Measurements from ENCODE around the gene EYA2. TPM values are rescaled to one million over a fixed set of nuclear protein-coding genes. Genes with fewer than 3 reads are reported as not detected.

The EYA2 gene
- total RNA-seq, 4 donors from 2014 or later, result 0.60 to 4.0 (median 0.99) TPM

DNA sequence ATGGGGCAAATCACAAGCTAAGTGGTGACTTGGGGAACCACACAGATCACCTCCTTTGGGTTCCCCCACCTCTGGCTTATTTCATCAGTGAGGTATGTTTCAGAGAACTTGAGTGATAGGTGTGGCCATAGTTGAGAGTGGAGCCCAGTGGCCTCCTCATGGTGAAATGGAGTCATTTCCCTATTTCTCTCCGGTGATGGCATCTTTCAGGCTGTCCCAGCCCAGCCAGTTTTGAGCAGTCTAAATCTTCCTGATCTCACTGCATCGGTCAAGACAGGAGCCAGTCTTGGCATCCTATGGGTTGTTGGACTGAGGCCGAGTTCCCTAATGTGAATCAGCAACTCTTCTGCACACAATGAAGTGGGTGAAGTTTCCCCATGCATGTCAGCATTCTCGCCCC lies 132.4 kb downstream of the EYA2 start:
- intact Hi-C loops (cut with DNase I; ENCODE audit: low total_unique reads), result no loop called here
- ATAC-seq (no peak), DNase-seq (no peak)
- no peaks in the 10 kb centered on the region for H3K4me1 ChIP-seq
- peaks cover 0 to 4% (median 0%) of the 10 kb centered on the region in 3 donors for H3K9me3 ChIP-seq
- H3K27ac ChIP-seq, result no peak overlapping the region
- H3K36me3 ChIP-seq, result no peaks in the 10 kb centered on the region
- H3K27me3 ChIP-seq, result no peaks in the 10 kb centered on the region
- in situ Hi-C loops (cut with MboI; ENCODE audit: low sequenced_read_pairs in 4 of 4), result loop anchor here in 1 of 4 donors (25.0 kb wide), 1 partner anchor 90 kb away; no protein-coding TSS in a partner anchor
- TF ChIP-seq, protein P1, sequence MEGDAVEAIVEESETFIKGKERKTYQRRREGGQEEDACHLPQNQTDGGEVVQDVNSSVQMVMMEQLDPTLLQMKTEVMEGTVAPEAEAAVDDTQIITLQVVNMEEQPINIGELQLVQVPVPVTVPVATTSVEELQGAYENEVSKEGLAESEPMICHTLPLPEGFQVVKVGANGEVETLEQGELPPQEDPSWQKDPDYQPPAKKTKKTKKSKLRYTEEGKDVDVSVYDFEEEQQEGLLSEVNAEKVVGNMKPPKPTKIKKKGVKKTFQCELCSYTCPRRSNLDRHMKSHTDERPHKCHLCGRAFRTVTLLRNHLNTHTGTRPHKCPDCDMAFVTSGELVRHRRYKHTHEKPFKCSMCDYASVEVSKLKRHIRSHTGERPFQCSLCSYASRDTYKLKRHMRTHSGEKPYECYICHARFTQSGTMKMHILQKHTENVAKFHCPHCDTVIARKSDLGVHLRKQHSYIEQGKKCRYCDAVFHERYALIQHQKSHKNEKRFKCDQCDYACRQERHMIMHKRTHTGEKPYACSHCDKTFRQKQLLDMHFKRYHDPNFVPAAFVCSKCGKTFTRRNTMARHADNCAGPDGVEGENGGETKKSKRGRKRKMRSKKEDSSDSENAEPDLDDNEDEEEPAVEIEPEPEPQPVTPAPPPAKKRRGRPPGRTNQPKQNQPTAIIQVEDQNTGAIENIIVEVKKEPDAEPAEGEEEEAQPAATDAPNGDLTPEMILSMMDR (IDR thresholded peaks at IDR 0.05 in 4 of 5, conservative IDR thresholded peaks at IDR 0.05 in 1 of 5), result no peak
- no peak for TF ChIP-seq POLR2A (IDR thresholded peaks at IDR 0.05)
- H3K4me3 ChIP-seq, result no peak overlapping the region

DNA sequence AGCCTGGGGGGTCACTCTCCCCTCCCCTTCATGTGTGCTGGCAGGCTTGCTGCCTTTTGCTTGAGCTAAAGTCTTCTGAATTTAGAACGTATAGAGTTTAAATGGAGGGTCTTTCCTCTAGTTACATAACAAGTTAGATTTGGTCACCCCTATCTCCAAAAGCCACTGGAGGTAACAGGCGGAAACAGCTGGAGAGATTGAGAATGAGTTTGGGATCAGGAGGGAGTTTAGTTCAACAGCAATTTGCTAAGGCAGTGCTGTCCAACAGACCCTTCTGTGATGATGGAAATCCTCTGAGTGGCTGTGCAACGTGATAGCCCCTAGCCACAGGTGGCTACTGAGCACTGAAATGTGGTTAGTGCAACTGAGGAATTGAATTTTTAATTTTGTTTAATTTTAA lies 132.8 kb downstream of the EYA2 start:
- DNase-seq, result no peak
- in situ Hi-C loops (cut with MboI; ENCODE audit: low sequenced_read_pairs in 4 of 4), result loop anchor here in 1 of 4 donors (25.0 kb wide), 1 partner anchor 90 kb away; no protein-coding TSS in a partner anchor

DNA sequence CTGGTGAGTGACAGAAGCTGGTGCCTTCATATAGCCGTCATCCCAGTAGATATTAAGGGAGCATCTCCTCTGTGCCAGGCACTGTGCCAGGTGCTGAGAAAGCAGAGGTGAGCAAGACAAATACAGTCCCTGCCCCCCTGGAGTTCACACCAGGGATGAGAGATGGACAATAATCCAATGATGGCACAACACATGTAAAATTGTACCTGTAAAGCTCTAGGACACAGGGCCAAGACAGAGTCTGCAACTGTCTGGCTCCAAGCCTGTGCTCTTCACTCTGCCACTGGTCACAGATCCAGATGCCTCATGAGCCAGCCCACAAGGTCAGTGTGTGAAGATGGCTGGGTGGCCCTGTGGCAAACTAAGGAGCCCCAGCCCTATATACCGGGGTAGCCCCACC lies 133.8 kb downstream of the EYA2 start:
- intact Hi-C loops (cut with DNase I; ENCODE audit: low total_unique reads), result no loop called here
- in situ Hi-C loops (cut with MboI; ENCODE audit: low sequenced_read_pairs in 4 of 4), result loop anchor here in 1 of 4 donors (25.0 kb wide), 1 partner anchor 91 kb away; no protein-coding TSS in a partner anchor
- DNase-seq (no peak), ATAC-seq (no peak)
- Histone ChIP-seq H3K4me1 (no peaks in the 10 kb centered on the region), H3K4me3 (no peak overlapping the region), H3K36me3 (no peaks in the 10 kb centered on the region), H3K27me3 (no peaks in the 10 kb centered on the region), H3K27ac (no peak overlapping the region), H3K9me3 (peaks cover 0 to 4% (median 0%) of the 10 kb centered on the region in 3 donors)
- TF ChIP-seq, protein P1 (IDR thresholded peaks at IDR 0.05 in 4 of 5, conservative IDR thresholded peaks at IDR 0.05 in 1 of 5), result no peak
- TF ChIP-seq POLR2A (IDR thresholded peaks at IDR 0.05), result no peak

More for the DNA sequence above, 132.8 kb downstream of the EYA2 start:
- H3K4me1 ChIP-seq, result no peaks in the 10 kb centered on the region
- peaks cover 0 to 4% (median 0%) of the 10 kb centered on the region in 3 donors for H3K9me3 ChIP-seq
- TF ChIP-seq, protein P1 (IDR thresholded peaks at IDR 0.05 in 4 of 5, conservative IDR thresholded peaks at IDR 0.05 in 1 of 5), result no peak
- no peak overlapping the region for H3K27ac ChIP-seq
- H3K36me3 ChIP-seq, result no peaks in the 10 kb centered on the region
- H3K4me3 ChIP-seq, result no peak overlapping the region
- intact Hi-C loops (cut with DNase I; ENCODE audit: low total_unique reads), result no loop called here
- no peak for ATAC-seq
- H3K27me3 ChIP-seq, result no peaks in the 10 kb centered on the region

DNA sequence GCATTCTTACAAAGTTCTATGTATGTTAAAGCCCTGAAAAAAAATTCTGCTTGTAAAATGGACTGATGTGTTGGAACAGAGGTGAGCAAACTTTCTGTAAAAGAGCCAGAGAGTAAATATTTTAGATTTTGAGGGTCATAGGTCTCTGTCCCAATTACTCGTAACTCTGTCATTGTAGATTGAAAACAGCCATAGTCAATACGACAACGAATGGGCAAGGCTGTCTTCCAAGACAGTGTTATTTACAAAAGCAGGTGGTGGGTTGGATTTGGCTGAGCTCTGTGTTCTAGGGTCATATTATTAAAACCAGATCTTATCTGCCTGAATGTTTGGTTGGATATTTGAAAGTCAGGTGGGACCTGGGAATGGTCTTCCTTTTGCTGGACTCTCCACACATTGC lies 135.2 kb downstream of the EYA2 start:
- DNase-seq, result no peak
- in situ Hi-C loops (cut with MboI; ENCODE audit: low sequenced_read_pairs in 4 of 4), result loop anchor here in 1 of 4 donors (25.0 kb wide), 1 partner anchor 93 kb away; no protein-coding TSS in a partner anchor
- ATAC-seq, result no peak
- TF ChIP-seq POLR2A (IDR thresholded peaks at IDR 0.05), result no peak
- TF ChIP-seq, protein P1 (IDR thresholded peaks at IDR 0.05 in 4 of 5, conservative IDR thresholded peaks at IDR 0.05 in 1 of 5), result no peak
- intact Hi-C loops (cut with DNase I; ENCODE audit: low total_unique reads), result no loop called here
- Histone ChIP-seq H3K9me3 (peaks cover 0 to 4% (median 0%) of the 10 kb centered on the region in 3 donors), H3K4me1 (no peaks in the 10 kb centered on the region), H3K4me3 (no peak overlapping the region), H3K27ac (no peak overlapping the region), H3K36me3 (no peaks in the 10 kb centered on the region), H3K27me3 (no peaks in the 10 kb centered on the region)
